OCI-LY1 (cell line): ENCODE measurements around the gene IGF1R.

Experiments
- H2AFZ ChIP-seq: fragments of 200-600 bp; sonication (generic), shearing (Covaris generic); 2 replicates; pipeline ENCODE4 v1.6.0; 2014; ENCODE audit warnings: antibody characterized with exemption, mild to moderate bottlenecking, low read length
- H3F3A ChIP-seq: fragments of 200-600 bp; sonication (generic), shearing (Covaris generic); 2 replicates; pipeline ENCODE4 v1.6.0; 2014; ENCODE audit warnings: mild to moderate bottlenecking, antibody characterized with exemption, low read length, moderate library complexity; ENCODE audit not compliant: insufficient read depth
- H3K27ac ChIP-seq: fragments of 200-600 bp; sonication (generic); 2 replicates; pipeline ENCODE4 v1.5.1; 2014; ENCODE audit warnings: low read length, mixed run types, mild to moderate bottlenecking, low read depth; ENCODE audit not compliant: poor library complexity, severe bottlenecking
- H3K27me3 ChIP-seq: fragments of 200-600 bp; sonication (generic); 2 replicates; pipeline ENCODE4 v1.6.0; 2014; ENCODE audit warnings: antibody characterized with exemption, mild to moderate bottlenecking, low read length, moderate library complexity; ENCODE audit not compliant: insufficient read depth
- H3K36me3 ChIP-seq: fragments of 200-600 bp; sonication (generic); 2 replicates; pipeline ENCODE4 v1.6.1; 2014; ENCODE audit warnings: mild to moderate bottlenecking, antibody characterized with exemption, low read length, moderate library complexity, mixed read lengths; ENCODE audit not compliant: insufficient read depth
- H3K4me1 ChIP-seq: fragments of 200-600 bp; sonication (generic); 2 replicates; pipeline ENCODE4 v1.5.1; 2014; ENCODE audit warnings: mild to moderate bottlenecking, low read length, moderate library complexity; ENCODE audit not compliant: insufficient read depth, severe bottlenecking
- H3K4me2 ChIP-seq: fragments of 200-600 bp; sonication (generic), shearing (Covaris generic); 2 replicates; pipeline ENCODE4 v1.6.1; 2014; ENCODE audit warnings: low read length
- H3K4me3 ChIP-seq: fragments of 200-600 bp; sonication (generic); 2 replicates; pipeline ENCODE4 v1.5.1; 2014; ENCODE audit warnings: low read length, low read depth, mild to moderate bottlenecking, mixed read lengths; ENCODE audit not compliant: poor library complexity, severe bottlenecking
- H3K79me2 ChIP-seq: fragments of 200-600 bp; shearing (Covaris generic); 2 replicates; pipeline ENCODE4 v1.6.1; 2016; ENCODE audit warnings: mixed run types, low read length, mixed read lengths; ENCODE audit not compliant: insufficient read depth
- H3K9ac ChIP-seq: fragments of 200-600 bp; sonication (generic), shearing (Covaris generic); 2 replicates; pipeline ENCODE4 v1.6.1; 2014; ENCODE audit warnings: mild to moderate bottlenecking, low read length, mixed read lengths
- H3K9me2 ChIP-seq: fragments of 200-600 bp; sonication (generic), shearing (Covaris generic); 2 replicates; pipeline ENCODE4 v1.6.1; 2014; ENCODE audit warnings: low read depth, mild to moderate bottlenecking, low read length, mixed read lengths
- H3K9me3 ChIP-seq: fragments of 200-600 bp; shearing (Covaris generic); 2 replicates; pipeline ENCODE4 v1.6.1; 2014; ENCODE audit warnings: low read length, mixed read lengths
- H4K20me1 ChIP-seq: fragments of 200-600 bp; sonication (generic), shearing (Covaris generic); 2 replicates; pipeline ENCODE4 v1.6.0; 2016; ENCODE audit warnings: mild to moderate bottlenecking, low read length; ENCODE audit not compliant: insufficient read depth
- CTCF ChIP-seq: fragments of 200-600 bp; sonication (generic), shearing (Covaris generic); IDR thresholded peaks from 2 replicates; pipeline ENCODE4 v1.5.1; 2017; ENCODE audit warnings: mild to moderate bottlenecking, antibody characterized with exemption, low read length, moderate library complexity, mixed read lengths
- EZH2 ChIP-seq: fragments of 200-600 bp; sonication (generic), shearing (Covaris generic); IDR thresholded peaks from 2 replicates; pipeline ENCODE4 v1.8.0; 2017; ENCODE audit warnings: borderline replicate concordance, mixed run types, mild to moderate bottlenecking, antibody characterized with exemption, low read length, moderate library complexity, mixed read lengths

IGF1R gene

GRCh38 chr15:98635848-98636247 lies 12.5 kb upstream of the IGF1R start:
- Histone ChIP-seq H3K27ac (no peak overlapping the region), H3K9me2 (no peaks in the 10 kb centered on the region), H3K4me2 (no peak overlapping the region), H3K4me1 (no peaks in the 10 kb centered on the region), H3K79me2 (no peaks in the 10 kb centered on the region), H3K4me3 (no peak overlapping the region), H3F3A (no peaks in the 10 kb centered on the region), H3K9ac (no peak overlapping the region), H3K36me3 (no peaks in the 10 kb centered on the region), H3K27me3 (no peaks in the 10 kb centered on the region), H4K20me1 (no peaks in the 10 kb centered on the region), H3K9me3 (no peaks in the 10 kb centered on the region), H2AFZ (no peak overlapping the region)
- TF ChIP-seq CTCF: no peak
- TF ChIP-seq EZH2: no peak

- Histone ChIP-seq H3K27me3 (no peaks in the 10 kb centered on the region), H3K4me2 (no peak overlapping the region), H3F3A (no peaks in the 10 kb centered on the region)
These were observed 5.2 kb upstream of the IGF1R start for GRCh38 chr15:98643115-98643514.

GRCh38 chr15:98646546-98647025 lies 1.8 kb upstream of the IGF1R start:
- H3K4me1 ChIP-seq: no peaks in the 10 kb centered on the region
- TF ChIP-seq EZH2 (no peak), CTCF (no peak)
- no peak overlapping the region for H3K27ac ChIP-seq

More at GRCh38 chr15:98643115-98643514, 5.2 kb upstream of the IGF1R start:
- Histone ChIP-seq H4K20me1 (no peaks in the 10 kb centered on the region), H3K4me1 (no peaks in the 10 kb centered on the region), H3K27ac (no peak overlapping the region), H3K9me3 (no peaks in the 10 kb centered on the region), H3K9me2 (no peaks in the 10 kb centered on the region), H3K9ac (no peak overlapping the region), H3K36me3 (no peaks in the 10 kb centered on the region), H3K79me2 (no peaks in the 10 kb centered on the region), H2AFZ (no peak overlapping the region), H3K4me3 (no peak overlapping the region)
- TF ChIP-seq EZH2: no peak
- no peak for TF ChIP-seq CTCF

More at GRCh38 chr15:98646546-98647025, 1.8 kb upstream of the IGF1R start:
- Histone ChIP-seq H4K20me1 (no peaks in the 10 kb centered on the region), H3K4me3 (no peak overlapping the region), H3F3A (no peaks in the 10 kb centered on the region), H3K9ac (no peak overlapping the region), H3K27me3 (no peaks in the 10 kb centered on the region), H3K9me2 (no peaks in the 10 kb centered on the region), H2AFZ (no peak overlapping the region), H3K4me2 (no peak overlapping the region), H3K36me3 (no peaks in the 10 kb centered on the region), H3K79me2 (no peaks in the 10 kb centered on the region), H3K9me3 (no peaks in the 10 kb centered on the region)
